Stimulated activated CD4-positive, alpha-beta T cell treated with anti-CD3 and anti-CD28 coated beads, Interleukin-1b, Interleukin-23, amount 100 ng/mL, for 48 hours (primary cell): ENCODE measurements around the gene EXOC7.

ENCODE experiments used
- DNase-seq: peaks from one replicate; pipeline ENCODE4 v3.0.0-alpha.2; 2020

Gene EXOC7

DNA sequence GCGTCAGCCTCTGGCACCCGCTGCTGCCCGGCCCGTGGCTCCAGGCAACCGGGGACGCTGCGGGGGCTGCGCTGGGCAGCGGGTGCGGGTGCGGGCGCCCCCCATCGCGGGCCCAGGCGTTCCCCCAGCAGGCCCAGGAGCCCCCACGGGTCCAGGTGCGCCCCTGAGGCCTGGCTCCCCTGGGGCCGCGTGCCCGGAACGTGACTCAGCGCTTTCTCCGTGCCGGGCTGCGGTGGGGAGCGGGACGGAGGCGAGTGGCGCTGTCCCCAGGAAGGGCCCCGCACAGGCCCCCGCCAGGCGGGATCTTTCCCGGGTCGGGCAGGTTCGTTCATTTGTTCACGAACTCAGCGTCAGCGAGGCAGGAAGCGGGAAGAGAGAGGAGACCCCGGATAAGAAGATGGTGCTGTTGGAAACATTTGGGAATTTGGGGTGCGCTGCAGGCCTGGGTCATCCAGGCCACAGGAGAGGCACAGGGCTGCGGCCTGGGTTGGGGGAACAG, 18.4 kb upstream of the EXOC7 start:
- no peak for DNase-seq

DNA sequence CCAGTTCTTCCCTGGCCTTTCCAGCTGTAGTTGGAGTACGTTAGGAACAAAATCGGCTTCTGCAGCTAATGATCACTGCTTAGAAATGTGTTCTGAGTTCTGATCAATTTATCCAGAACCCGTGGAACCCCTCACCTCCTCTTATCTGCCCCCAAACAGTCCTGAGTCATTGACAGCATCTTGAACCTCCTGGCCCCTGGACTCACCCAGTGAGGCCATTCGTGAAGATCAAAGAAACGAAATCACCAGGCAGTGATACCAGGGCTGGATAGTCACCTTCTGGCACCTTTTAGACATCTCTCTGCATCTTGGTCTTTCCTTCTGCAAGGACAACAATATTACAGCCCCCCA, 17.0 kb upstream of the EXOC7 start:
- no peak for DNase-seq

DNA sequence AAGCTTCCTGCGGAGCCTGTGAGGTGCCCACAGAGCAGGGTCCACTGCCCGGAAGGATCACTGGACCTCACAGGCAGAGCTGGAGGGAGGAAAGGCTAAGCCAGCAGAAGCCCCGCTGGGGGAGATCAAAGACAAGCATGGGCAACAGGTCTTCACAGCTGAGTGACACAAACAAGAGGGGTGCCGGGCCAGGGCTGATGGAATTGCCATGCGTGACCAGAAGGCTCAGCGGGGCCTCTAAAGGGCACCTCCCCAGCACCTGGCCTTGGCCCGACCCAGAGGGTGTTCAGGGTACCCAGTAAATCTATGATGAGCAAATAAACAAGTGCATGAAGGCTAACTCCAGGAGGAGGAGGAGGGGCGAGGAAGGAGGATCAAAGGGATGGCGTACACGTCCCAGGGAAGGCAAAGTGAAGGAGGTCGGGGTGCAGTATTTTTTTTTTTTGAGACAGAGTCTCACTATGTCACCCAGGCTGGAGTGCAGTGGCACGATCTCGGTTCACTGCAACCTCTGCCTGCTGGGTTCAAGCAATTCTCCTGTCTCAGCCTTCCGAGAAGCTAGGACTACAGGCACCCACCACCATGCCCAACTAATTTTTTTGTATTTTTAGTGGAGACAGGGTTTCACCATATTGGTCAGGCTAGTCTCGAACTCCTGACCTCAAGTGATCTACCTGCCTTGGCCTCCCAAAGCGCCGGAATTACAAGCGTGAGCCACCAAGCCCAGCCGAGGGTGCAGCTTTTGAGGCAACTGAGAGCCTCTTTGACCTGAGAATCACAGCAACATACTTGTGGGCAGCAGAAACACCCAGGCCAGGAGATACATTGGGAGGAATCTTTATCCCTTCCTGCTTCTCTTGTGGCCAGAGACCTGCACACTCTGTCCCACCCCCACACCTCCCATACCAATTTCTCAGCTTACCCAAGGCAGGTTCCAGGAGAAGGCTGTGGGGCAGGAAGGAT, 16.1 kb upstream of the EXOC7 start:
- DNase-seq = no peak

DNA sequence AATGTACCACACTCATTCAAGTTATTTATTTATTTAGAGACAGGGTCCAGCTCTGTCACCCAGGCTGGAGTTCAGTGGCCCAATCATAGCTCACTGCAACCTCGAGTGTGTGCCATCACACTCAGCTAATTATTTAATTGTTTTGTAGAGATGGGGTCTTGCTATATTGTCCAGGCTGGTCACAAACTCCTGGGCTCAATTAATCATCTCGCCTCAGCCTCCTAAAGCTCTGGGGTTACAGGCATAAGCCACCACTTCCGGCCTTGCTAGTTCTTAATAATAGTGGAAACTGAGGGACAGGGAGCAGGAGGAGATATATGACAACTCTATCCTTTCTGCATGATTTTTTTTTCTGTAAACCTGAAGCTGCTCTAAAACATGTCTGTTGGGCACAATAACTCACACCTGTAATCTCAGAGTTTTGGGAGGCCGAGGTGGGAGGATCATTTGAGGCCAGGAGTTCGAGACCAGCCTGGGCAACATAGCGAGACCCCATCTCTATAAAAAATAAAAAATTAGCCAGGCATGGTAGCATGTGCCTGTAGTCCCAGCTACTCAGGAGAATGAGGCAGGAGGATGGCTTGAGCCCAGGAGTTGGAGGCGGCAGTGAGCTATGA, 11.7 kb upstream of the EXOC7 start:
- no peak for DNase-seq

DNA sequence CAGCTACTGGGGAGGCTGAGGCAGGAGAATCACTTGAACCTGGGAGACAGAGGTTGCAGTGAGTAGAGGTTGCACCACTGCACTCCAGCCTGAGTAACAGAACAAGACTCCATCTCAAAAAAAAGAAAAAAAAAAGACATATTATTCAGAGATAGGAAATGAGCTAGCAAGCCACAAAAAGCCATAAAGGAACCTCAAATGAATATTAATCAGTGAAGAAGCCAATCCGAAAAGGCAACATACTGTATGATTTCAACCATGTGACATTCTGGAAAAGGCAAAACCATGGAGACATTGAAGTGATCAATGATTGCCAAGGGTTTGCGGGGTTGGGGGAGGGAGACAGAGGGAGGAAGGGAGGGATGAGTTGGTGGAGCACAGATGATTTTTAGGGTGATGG, 8.4 kb upstream of the EXOC7 start:
- DNase-seq = no peak

DNA sequence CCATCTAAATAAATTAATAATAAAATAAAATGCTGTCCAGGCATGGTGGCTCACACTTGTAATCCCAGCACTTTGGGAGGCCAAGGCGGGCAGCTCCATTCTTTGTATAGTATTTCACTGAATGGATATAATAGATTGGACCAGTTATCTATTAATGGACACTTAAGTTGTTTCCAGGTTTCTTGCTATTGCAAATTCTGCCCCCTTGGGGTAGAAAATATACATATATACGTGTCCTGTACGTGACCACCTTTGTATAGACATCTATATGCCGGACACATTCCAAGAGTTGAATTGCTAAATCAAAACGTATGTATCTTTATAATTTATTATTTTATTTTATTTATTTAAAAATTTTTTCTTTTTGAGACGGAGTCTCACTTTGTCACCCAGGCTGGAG, 3.9 kb upstream of the EXOC7 start:
- no peak for DNase-seq

DNA sequence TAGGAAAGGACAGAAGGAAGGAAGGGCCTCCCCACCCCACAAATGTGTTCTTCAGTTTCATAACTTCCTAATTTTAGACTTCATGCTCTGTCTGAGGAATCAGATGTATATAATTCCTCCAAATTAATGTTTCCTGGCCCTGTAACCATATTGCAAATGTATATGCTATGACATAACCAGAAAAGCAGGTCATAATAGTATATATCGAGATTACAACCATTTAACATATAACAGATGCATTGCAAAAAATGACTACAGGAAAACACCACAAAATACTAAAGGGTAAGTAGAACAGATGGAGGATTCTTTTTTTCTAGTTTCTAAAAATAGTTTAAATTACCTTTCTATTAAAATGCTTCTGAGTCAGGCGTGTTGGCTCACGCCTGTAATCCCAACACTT, 3.1 kb upstream of the EXOC7 start:
- DNase-seq = no peak

DNA sequence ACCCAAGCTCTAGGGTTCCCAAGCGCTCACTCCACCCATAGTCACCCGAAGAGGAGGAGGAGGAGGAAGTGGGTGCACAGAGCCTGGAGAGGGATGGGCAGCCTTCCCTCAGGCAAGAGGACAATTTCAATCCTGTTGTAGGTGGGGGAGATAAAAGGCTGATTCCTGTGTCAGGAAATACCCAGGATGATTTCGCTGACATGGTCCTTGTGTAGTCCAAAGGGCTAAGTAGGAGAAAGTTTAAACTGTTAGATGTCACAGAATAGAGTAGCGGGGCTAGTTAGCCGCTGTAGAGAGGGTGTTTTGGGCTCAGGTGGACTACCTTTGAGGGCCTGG, 1.3 kb upstream of the EXOC7 start:
- no peak for DNase-seq

DNA sequence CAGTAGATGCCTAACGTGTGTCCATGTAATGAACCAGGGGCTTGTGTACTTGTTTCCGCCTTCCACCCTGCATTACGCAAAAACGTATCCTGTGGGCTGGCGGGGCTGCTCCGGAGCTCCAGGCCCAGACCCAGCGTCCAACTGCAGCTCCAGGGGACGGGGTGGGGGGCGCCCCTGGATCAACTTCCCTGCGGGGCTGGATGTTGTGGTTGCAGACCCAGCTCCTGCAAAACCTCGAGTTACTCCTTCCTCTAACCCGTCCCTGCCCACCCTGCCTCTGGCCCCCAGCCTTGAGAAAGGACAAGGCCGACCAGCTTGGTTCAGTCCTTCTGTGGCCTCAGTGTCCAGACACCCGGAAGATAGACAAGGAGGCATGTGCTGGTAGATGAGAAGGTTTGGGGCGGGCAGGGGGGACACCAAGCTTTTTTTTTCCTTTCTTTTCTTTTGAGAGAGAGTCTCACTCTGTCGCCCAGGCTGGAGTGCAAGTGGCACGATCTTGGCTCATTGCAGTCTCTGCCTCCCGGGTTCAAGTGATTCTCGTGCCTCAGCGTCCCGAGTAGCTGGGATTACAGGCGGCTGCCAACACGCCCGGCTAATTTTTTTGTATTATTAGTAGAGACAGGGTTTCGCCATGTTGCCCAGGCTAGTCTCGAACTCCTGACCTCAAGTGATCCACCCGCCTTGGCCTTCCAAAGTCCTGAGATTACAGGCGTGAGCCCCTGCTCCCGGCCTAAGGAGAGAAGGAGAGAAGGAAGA, 731 bp upstream of the EXOC7 start:
- no peak for DNase-seq

DNA sequence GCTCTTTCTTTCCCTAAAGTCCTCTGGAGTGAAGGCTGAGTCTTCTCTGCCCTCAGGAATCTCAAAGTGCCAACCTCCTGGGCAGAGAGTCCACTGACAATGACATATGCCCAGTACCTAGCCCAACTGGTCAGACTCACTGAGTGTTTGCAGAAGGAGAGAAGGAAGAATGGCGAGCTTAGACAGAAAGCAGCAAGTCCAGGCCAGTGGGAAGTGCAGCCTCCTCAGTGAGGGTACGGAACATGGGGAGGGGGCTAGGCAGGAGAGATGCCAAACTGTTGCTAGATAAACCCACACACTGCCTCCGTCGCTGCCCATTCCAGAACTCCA, 678 bp downstream of the EXOC7 start:
- no peak for DNase-seq

DNA sequence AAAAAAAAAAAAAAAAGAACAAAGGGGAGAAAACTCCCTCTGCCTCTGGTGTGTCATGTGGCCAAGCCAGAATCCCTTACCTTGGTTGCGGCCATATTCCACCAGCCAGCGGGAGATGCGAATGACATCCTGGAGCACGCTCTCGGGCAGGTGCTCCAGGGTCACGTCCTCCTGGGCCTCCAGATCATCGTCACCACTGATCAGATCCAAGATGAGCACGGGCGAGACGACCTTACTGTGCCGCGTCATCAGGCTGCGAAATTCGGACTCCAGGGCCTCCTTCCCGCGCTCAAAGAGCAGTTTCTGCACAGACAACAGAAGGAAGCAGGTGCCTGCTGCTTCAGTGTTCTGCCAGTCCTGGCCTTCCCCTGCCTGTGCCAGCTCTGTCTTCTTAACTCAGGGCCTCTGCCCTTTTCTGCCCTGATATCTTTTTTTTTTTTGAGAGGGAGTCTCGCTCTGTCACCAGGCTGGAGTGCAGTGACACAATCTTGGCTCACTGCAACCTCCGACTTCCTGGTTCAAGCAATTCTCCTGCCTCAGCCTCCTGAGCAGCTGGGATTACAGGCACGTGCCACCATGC, 5.8 kb downstream of the EXOC7 start:
- no peak for DNase-seq

DNA sequence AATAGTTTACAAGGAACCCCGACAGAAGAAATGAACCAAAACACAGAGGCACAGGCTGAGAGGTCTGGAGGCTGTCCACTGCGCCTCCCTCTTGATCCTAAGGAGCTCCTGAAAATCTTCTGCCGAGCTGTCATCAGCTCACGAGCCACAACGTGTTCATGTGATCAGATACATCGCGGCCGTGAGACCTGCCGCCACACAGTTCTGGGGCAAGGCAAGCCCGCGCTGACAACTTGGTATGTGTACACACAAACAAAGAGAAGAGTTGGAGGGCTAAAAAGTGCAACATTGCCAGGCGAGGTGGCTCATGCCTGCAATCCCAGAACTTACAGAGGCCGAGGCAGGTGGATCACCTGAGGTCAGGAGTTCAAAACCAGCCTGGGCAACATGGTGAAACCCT, 7.6 kb downstream of the EXOC7 start:
- no peak for DNase-seq

DNA sequence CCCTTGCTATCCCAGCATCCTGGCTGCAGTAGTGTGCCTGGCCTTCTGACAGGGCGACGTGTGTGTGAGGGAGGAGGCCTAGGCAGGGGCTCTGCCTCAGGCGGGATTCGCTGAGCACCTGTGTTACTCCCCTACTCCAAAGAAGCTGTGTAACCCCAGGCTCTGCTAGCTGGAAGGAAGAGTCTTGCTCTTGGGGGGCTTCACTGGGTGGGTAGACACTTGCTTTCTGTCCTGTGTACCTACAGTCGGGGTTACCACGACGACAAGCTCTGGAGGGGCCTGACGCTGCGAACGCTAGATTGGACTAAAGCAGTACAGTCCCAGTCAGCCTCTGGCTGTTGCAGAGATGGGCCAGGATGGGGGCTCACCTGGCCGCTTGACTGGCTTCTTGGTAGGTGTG, 9.5 kb downstream of the EXOC7 start:
- no peak for DNase-seq

DNA sequence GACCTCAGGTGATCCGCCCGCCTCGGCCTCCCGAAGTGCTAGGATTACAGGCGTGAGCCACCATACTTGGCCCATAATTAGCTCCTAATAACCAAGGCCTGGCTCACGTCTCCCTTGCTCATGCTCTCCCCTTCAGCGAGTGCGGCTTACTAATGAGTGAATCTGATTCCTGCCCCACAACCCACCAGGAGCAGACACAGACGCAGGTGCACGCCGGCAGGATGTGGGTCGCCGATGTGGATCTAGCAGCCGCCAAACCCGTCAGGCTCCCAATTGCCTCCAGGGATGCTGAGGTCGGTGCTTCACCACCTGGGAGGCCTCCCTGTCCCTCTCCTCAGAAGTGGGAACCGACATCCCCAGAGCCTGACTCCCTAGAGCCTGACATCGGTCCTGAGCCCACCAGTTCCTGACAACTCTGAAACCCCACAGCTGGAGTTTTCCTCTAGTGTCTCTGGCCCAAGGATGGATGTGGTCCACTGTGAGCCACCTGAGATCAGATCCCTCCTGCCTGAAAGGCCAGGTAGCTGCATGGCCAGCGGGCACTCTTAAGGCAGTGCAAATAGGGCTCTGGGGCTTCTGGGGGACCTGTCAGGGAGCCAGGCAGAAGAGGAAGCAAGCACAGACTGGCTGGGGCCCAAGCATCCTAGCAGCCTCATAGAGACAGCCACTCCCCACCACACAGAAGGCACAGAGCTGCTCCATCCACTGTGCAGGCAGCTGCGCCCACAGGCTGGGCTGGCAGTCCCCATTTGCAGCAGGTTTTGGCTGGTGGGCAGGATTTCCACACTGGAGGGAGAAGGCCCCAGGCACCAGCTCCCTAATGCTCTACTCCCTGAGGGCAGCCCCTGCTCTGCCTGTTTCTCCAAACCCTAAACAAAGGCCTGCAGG, 10.8 kb downstream of the EXOC7 start:
- DNase-seq = no peak

DNA sequence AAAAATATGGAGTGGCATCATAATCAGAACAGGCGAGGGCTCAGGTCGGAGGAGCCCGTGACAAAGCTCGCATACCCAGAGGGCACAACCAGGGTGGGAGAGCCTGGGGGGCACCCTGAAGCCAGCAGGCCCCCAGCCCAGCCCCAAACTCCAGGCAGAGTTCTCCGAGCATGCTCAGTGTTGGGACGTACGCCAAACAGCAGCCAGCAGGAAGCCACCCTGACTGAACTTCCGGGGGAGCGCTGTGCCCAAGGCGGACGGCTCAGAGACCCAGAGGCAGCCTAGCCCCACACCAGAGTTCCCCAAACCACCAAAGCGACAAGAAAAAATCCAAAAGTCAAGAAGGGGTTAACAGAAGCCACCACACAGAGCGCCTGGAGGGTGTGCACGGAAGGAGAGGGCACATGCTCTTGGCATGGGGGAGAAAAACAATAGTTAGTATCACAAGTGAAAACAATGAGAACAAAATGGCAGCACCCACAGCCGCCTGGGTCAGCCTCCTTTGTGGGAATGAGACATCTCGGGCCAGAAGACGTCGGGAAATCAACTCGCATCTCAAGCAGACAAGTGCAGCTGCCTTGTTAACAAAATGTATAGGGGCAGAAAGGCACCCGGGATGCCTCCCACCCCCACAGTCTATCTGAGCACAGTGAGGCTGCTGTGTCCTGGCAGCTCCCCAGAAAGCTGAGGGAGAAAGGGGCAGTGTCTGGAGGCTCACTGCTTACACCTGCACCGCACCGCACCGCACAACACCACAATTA, 11.9 kb downstream of the EXOC7 start:
- DNase-seq = no peak

DNA sequence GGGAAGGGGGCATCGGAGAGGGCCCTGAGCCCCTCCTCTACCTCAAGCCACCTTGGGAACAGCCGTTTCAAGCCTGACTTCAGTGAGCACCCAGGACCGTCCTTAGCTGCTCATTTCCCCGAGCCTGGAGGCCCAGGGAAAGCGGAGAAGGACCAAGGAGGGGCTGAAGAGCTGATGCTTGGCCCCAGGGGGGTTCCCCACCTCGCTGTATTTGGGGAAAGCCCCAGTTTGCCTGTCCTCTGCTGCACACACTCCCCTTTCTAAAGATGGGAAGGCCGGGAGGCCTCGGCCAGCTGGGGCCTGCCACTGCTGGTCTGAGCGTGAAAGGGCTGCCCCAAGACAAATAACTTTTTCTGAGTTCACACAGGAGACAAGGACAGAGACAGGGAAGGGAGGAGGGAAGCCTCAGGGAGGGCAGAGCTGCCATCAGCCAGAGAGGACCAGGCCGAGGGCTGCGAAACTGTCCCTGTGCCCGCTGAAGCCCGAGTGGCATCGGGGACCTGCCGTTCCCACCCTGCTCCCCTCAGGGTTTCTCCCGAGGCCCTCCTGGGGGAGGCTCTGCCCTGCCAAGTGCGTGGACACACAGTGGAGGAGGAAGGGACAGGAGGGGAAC, 13.0 kb downstream of the EXOC7 start:
- no peak for DNase-seq

DNA sequence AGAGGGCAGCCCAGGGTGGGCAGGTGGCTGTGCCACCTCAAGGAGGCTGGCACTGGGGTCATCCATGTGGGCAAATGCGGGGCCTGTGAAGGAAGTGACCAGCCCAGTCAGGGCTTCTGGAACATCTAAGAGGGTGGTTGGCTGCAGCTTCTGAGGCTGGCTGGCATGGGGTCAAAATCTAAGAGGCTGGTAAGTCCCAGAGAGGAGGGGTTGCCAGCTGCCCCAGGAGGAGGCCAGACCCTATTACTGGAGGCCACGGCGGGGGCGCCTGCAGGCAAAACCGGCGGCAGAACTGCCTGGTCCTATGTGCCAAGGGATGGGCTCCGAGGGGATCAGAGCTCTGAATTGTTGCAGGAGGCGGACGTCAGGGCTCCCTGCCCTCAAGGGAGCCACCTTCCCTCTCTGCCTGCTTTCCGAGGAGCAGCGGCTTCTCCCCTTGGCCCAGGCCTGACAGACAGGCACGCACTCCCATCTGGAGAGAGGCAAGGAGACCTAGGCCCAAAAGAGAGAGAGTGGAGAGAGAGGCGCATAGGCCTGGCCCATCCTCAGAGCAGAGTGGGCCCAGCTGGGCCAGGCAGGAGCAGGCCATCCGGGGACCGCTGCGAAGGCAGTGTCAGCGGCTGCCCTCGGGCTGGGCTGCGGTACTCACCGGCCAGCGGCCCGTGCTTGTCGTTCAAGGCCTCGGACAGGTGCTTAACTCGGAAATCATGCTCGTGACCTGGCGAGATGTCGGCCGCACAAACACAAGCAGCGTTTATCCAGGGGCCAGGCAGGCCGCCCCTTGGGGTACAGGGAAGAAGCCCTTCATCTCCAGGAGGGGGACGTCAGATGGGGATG, 13.7 kb downstream of the EXOC7 start:
- no peak for DNase-seq

DNA sequence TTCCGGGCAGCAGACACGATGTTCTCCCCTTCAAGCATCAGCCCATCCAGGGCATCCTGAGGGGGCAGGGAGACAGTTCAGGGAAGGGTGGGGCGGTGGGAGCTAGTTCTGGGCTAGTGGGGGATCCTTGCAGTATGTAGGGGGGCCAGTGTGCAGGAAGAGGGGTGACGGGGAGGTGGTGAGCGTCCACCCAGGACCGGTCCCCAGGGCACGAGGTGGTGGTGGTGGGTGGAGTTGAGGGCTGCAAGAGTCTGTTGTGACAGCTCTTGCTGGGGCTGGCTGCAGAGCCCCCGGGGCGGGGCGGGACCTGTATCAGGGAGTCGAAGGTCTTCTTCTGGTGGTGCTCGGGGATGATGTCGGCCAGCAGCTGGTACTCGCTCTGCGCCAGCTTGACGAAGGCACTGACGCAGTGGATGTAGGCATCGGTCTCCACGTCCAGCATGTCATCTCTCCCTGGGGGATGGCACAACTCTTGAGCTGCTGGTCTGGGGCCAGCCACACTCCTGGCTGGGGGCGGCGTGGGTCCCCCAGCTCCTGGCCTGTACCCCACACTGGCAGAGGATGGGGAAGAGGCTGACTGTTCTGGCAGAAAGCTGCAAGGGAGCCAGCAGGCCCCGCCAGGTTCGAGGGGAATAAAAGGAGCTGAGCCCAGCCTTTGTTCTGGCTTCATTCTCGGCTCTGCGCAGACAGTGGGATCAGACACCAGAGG, 14.6 kb downstream of the EXOC7 start:
- no peak for DNase-seq

DNA sequence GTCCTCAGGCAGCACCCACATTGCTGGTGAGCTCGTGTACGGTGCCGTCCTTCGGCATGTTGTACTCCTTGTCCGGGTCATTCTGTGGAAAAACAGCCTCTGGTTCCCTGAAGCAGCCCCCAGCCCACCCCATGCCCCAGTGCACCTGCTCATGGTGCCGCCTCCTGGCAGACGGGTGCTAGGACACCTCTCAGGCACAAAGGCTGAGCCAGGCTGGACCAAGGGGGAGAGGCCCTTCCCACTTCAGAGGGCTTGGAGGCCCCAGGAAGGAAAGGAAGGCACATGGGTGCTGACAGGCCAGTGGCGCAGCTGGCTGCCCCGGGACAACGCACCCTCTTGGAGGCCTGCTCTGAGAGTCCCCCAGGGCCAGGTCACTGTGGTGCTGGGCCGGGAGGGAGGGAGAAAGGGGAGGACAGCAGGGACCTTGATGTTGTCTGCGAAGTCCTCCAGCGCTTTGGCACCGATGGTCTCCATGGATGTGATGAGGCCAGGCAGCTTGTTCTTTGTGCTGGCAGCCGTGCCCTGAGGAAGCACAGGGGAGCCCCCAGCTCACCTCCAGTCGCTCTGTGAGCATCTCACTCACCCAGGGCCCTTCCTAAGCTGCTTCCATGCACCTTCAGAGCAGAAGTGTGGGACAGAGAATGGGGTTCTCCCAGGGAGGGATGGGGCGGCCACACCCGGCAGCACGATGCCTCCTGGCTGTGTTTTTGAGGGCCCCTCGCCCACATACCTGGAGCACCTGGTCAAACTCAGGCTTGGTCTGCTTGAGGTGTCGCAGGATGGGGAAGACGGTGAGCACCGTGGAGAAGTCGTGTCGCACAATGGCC, 15.3 kb downstream of the EXOC7 start:
- no peak for DNase-seq
